ENCODE data around the gene EXOC6B. TPM values are rescaled to one million over a fixed set of nuclear protein-coding genes. Genes with fewer than 3 reads are reported as not detected.

Gene EXOC6B
- total and polyA plus RNA-seq, 7 donors = 4.4 to 26.8 (median 14.1) TPM

DNA sequence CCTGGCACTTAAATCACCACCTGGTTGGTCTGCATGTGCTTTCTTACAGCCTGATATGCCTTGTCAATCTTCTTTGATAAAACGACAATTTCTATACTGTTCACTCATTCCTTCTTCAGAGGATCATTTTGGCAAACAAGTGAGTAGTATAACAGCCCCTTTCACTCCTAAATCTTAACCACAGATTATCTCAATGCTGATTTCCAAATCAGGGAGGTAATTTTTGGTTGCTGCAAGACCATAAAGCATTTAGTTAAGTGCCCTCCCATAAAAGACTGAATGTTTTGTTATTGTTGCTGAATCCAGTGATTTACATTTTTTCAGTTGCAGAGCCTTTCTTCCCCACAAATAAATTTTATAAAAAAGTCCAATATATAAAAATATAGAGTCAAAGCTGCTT lies 549.0 kb downstream of the EXOC6B start:
- H3K27me3 ChIP-seq (ENCODE audit: insufficient read depth in 3 of 3, low read length in 2 of 3) = no peaks in the 10 kb centered on the region
- H3K4me1 ChIP-seq = peaks cover 22% of the 10 kb centered on the region
- intact Hi-C loops (cut with DNase I) = no loop called here
- no peak overlapping the region for H3K4me3 ChIP-seq
- 76 to 83% (median 80%) methylated on average over 1 of the region's 1 CpG for WGBS, 3 donors
- no peak for ATAC-seq
- DNase-seq = no peak
- no peak overlapping the region for H3K27ac ChIP-seq
- no peaks in the 10 kb centered on the region for H3K36me3 ChIP-seq (ENCODE audit: insufficient read depth in 1 of 2, low read depth in 1 of 2)
- no peaks in the 10 kb centered on the region for H3K9me3 ChIP-seq
- TF ChIP-seq, protein P1, sequence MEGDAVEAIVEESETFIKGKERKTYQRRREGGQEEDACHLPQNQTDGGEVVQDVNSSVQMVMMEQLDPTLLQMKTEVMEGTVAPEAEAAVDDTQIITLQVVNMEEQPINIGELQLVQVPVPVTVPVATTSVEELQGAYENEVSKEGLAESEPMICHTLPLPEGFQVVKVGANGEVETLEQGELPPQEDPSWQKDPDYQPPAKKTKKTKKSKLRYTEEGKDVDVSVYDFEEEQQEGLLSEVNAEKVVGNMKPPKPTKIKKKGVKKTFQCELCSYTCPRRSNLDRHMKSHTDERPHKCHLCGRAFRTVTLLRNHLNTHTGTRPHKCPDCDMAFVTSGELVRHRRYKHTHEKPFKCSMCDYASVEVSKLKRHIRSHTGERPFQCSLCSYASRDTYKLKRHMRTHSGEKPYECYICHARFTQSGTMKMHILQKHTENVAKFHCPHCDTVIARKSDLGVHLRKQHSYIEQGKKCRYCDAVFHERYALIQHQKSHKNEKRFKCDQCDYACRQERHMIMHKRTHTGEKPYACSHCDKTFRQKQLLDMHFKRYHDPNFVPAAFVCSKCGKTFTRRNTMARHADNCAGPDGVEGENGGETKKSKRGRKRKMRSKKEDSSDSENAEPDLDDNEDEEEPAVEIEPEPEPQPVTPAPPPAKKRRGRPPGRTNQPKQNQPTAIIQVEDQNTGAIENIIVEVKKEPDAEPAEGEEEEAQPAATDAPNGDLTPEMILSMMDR (IDR thresholded peaks at IDR 0.05) = no peak

DNA sequence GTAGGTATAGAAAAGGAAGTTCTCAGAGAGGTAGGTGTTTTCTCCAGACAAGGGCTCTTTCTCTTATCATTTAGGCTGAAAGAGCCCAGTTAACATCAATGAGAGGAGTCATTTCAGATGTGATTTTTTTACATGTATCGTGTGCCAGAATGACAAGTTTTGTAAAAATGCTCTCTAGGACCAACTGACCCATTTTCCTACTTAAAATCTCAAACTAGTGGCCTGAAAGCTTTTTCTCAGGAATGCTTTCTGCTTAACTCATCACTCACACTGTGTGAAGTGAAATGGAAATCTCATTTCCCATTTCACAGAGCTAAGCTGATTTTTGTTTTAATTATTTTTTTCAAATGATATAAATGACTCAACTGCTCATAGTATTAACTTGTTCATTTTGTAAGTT lies 549.5 kb downstream of the EXOC6B start:
- no peak for ATAC-seq
- intact Hi-C loops (cut with DNase I) = no loop called here
- H3K4me3 ChIP-seq = no peak overlapping the region
- no peaks in the 10 kb centered on the region for H3K36me3 ChIP-seq (ENCODE audit: insufficient read depth in 1 of 2, low read depth in 1 of 2)
- DNase-seq = no peak
- WGBS, 3 donors = 69 to 90% (median 81%) methylated on average over 1 of the region's 1 CpG
- H3K27ac ChIP-seq = no peak overlapping the region
- H3K4me1 ChIP-seq = peaks cover 22% of the 10 kb centered on the region
- TF ChIP-seq, protein P1 (IDR thresholded peaks at IDR 0.05) = no peak
- H3K27me3 ChIP-seq (ENCODE audit: insufficient read depth in 3 of 3, low read length in 2 of 3) = no peaks in the 10 kb centered on the region
- no peaks in the 10 kb centered on the region for H3K9me3 ChIP-seq

DNA sequence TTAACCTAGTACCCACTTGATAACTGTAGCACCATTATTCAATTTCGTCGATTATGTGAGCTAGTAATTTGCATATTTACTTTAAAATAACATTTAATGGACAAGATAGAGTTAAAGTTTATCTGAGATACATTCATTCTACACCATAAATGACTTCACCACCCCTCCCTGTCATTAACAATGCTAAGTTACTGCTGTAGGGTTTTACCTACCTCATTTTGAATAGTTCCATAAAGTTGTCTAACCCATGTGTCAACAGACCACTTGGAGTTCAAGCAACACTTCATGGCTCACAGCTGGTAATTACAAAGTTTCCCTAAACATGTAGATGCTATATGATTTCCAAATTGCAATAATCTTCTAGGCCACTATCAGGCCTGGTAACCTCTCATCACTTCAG lies 550.7 kb downstream of the EXOC6B start:
- no peaks in the 10 kb centered on the region for H3K27me3 ChIP-seq (ENCODE audit: insufficient read depth in 3 of 3, low read length in 2 of 3)
- DNase-seq (no peak), ATAC-seq (no peak)
- intact Hi-C loops (cut with DNase I) = no loop called here
- H3K9me3 ChIP-seq = no peaks in the 10 kb centered on the region
- peaks cover 22% of the 10 kb centered on the region for H3K4me1 ChIP-seq
- TF ChIP-seq, protein P1 (IDR thresholded peaks at IDR 0.05) = no peak
- no peak overlapping the region for H3K27ac ChIP-seq
- H3K4me3 ChIP-seq = no peak overlapping the region
- no peaks in the 10 kb centered on the region for H3K36me3 ChIP-seq (ENCODE audit: insufficient read depth in 1 of 2, low read depth in 1 of 2)
- WGBS, 3 donors = 59 to 73% (median 62%) methylated on average over 2 of the region's 2 CpGs

GRCh38 chr2:72274380-72274797 lies 551.4 kb downstream of the EXOC6B start:
- Histone ChIP-seq H3K4me1 (peaks cover 15% of the 10 kb centered on the region), H3K4me3 (no peak overlapping the region), H3K9me3 (no peaks in the 10 kb centered on the region), H3K27ac (no peak overlapping the region), H3K36me3 (ENCODE audit: insufficient read depth in 1 of 2, low read depth in 1 of 2) (no peaks in the 10 kb centered on the region), H3K27me3 (ENCODE audit: insufficient read depth in 3 of 3, low read length in 2 of 3) (no peaks in the 10 kb centered on the region)
- WGBS, 3 donors = 59 to 76% (median 60%) methylated on average over 4 of the region's 4 CpGs
- TF ChIP-seq, protein P1 (IDR thresholded peaks at IDR 0.05) = no peak
- ATAC-seq = no peak
- intact Hi-C loops (cut with DNase I) = no loop called here
- DNase-seq = no peak

DNA sequence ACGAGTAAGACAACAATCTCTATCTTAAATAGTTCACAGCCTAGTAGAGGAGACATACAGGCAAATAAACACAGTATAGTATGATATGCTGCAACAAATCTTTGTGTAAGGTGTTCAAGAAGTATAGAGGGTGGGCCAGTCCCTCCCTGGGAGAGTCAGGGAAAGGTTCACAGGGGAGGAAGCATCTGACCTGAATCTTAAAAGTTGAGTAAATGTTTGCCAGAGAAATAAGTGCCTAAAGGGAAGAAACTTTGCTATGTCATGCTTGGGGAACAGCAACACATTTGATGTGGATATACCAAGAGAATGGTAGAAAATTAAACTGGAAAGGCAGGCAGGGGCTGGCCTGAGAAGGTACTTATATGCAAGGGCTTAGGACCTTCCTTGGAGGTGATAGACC lies 552.4 kb downstream of the EXOC6B start:
- Histone ChIP-seq H3K27ac (no peak overlapping the region), H3K9me3 (no peaks in the 10 kb centered on the region), H3K36me3 (ENCODE audit: insufficient read depth in 1 of 2, low read depth in 1 of 2) (no peaks in the 10 kb centered on the region), H3K4me1 (peaks cover 7% of the 10 kb centered on the region), H3K27me3 (ENCODE audit: insufficient read depth in 3 of 3, low read length in 2 of 3) (no peaks in the 10 kb centered on the region), H3K4me3 (no peak overlapping the region)
- 61 to 73% (median 65%) methylated on average over 1 of the region's 1 CpG for whole genome bisulfite sequencing, 3 donors
- intact Hi-C loops (cut with DNase I) = no loop called here
- DNase-seq = no peak
- TF ChIP-seq, protein P1 (IDR thresholded peaks at IDR 0.05) = no peak
- no peak for ATAC-seq
